ENCODE results near the gene SC5D. TPM values are rescaled to one million over a fixed set of nuclear protein-coding genes. Genes with fewer than 3 reads are reported as not detected.

Gene SC5D
- total and polyA plus RNA-seq, 11 donors: 16.9 to 28.9 (median 19.0) TPM

- H3K27me3 ChIP-seq: peaks cover 0 to under 1% (median 0%) of the 10 kb centered on the region in 9 donors
- H3K27ac ChIP-seq: no peak overlapping the region
- no peaks in the 10 kb centered on the region for H3K9me3 ChIP-seq
- ATAC-seq (peak; percentile 53 to 82 (median 59)), DNase-seq (no peak)
- no peak overlapping the region for H3K4me3 ChIP-seq
- 33 to 48% (median 44%) methylated on average over 8 of the region's 8 CpGs for WGBS, 4 donors
- no peaks in the 10 kb centered on the region for H3K36me3 ChIP-seq
- TF ChIP-seq POLR2A (IDR thresholded peaks at IDR 0.05) (no peak), CTCF (IDR thresholded peaks at IDR 0.05) (no peak)
- intact Hi-C loops (cut with DNase I): no loop called here
- peaks cover 0 to 20% (median 2%) of the 10 kb centered on the region in 12 donors for H3K4me1 ChIP-seq
These were observed 59.8 kb downstream of the SC5D start for GRCh38 chr11:121352251-121352891.

GRCh38 chr11:121354192-121354591 lies 61.6 kb downstream of the SC5D start:
- H3K36me3 ChIP-seq: no peaks in the 10 kb centered on the region
- ATAC-seq (no peak), DNase-seq (no peak)
- WGBS, 4 donors: 86 to 100% (median 90%) methylated on average over 1 of the region's 1 CpG
- H3K9me3 ChIP-seq: no peaks in the 10 kb centered on the region
- intact Hi-C loops (cut with DNase I): no loop called here
- H3K27ac ChIP-seq: no peak overlapping the region
- no peaks in the 10 kb centered on the region for H3K27me3 ChIP-seq
- no peak overlapping the region for H3K4me3 ChIP-seq
- no peak for TF ChIP-seq CTCF (IDR thresholded peaks at IDR 0.05)
- TF ChIP-seq POLR2A (IDR thresholded peaks at IDR 0.05): no peak
- H3K4me1 ChIP-seq: peaks cover 0 to 20% (median 5%) of the 10 kb centered on the region in 12 donors

GRCh38 chr11:121356357-121356756 lies 63.8 kb downstream of the SC5D start:
- TF ChIP-seq CTCF (IDR thresholded peaks at IDR 0.05) (no peak), POLR2A (IDR thresholded peaks at IDR 0.05) (no peak)
- 60 to 70% (median 63%) methylated on average over 3 of the region's 3 CpGs for WGBS, 4 donors
- intact Hi-C loops (cut with DNase I): no loop called here
- no peak overlapping the region for H3K4me3 ChIP-seq
- ATAC-seq (no peak), DNase-seq (no peak)
- peaks cover 0 to 9% (median 2%) of the 10 kb centered on the region in 12 donors for H3K4me1 ChIP-seq
- H3K9me3 ChIP-seq: no peaks in the 10 kb centered on the region
- no peaks in the 10 kb centered on the region for H3K27me3 ChIP-seq
- H3K36me3 ChIP-seq: no peaks in the 10 kb centered on the region
- H3K27ac ChIP-seq: no peak overlapping the region

Other genes with a start within 250 kb of the SC5D start
- 1 to 10 TPM in 4 of 9 donors, under 1 TPM in 5; 0.48 to 1.3 (median 0.97) TPM for gene TECTA, start 191.5 kb upstream of the SC5D start, total RNA-seq
- gene TECTA, start 191.5 kb upstream of the SC5D start, polyA plus RNA-seq: under 1 TPM; 0.42 to 0.95 TPM
- gene SORL1, start 159.5 kb downstream of the SC5D start, total RNA-seq: 10 to 100 TPM in 3 of 9 donors, 1 to 10 TPM in 6; 2.9 to 20.5 (median 5.8) TPM
- gene SORL1, start 159.5 kb downstream of the SC5D start, polyA plus RNA-seq: under 1 TPM; 0.72 to 0.83 TPM

Data from heart left ventricle (tissue), 16 donors.